ENCODE measurements around the gene RDH13. TPM values are rescaled to one million over a fixed set of nuclear protein-coding genes. Genes with fewer than 3 reads are reported as not detected.
A peak's percentile ranks its signal among the peaks of the same experiment; 100 is the strongest.

RDH13 gene
- total and polyA plus RNA-seq, 11 donors, result 29.3 to 60.7 (median 39.4) TPM

- H3K4me3 ChIP-seq, result no peak overlapping the region
- H3K4me1 ChIP-seq, result peaks cover 0 to 29% (median 20%) of the 10 kb centered on the region in 12 donors
- intact Hi-C loops (cut with DNase I), result no loop called here
- DNase-seq, result peak in 1 of 5 donors; percentile 62
- peak overlapping the region in 10 of 12 donors; percentile 16 to 79 (median 55) for H3K27ac ChIP-seq
- H3K36me3 ChIP-seq, result peaks cover 6 to 84% (median 73%) of the 10 kb centered on the region in 9 donors
- H3K27me3 ChIP-seq, result no peaks in the 10 kb centered on the region
- H3K9me3 ChIP-seq, result peaks cover 0 to 9% (median 0%) of the 10 kb centered on the region in 12 donors
- TF ChIP-seq, protein P1, sequence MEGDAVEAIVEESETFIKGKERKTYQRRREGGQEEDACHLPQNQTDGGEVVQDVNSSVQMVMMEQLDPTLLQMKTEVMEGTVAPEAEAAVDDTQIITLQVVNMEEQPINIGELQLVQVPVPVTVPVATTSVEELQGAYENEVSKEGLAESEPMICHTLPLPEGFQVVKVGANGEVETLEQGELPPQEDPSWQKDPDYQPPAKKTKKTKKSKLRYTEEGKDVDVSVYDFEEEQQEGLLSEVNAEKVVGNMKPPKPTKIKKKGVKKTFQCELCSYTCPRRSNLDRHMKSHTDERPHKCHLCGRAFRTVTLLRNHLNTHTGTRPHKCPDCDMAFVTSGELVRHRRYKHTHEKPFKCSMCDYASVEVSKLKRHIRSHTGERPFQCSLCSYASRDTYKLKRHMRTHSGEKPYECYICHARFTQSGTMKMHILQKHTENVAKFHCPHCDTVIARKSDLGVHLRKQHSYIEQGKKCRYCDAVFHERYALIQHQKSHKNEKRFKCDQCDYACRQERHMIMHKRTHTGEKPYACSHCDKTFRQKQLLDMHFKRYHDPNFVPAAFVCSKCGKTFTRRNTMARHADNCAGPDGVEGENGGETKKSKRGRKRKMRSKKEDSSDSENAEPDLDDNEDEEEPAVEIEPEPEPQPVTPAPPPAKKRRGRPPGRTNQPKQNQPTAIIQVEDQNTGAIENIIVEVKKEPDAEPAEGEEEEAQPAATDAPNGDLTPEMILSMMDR (IDR thresholded peaks at IDR 0.05), result peak in 2 of 12 donors; percentile 7 to 21
- no peak for TF ChIP-seq POLR2A (IDR thresholded peaks at IDR 0.05)
- ATAC-seq, result peak in 2 of 4 donors; percentile 15 to 19
- 82 to 87% (median 84%) methylated on average over 12 to 27 of the region's 27 CpGs for WGBS, 4 donors
These were observed 36.0 kb upstream of the RDH13 start for GRCh38 chr19:55098716-55099556.

GRCh38 chr19:55097864-55098715 is 35.1 kb upstream of the RDH13 start:
- Histone ChIP-seq H3K27ac (peak overlapping the region in 2 of 12 donors; percentile 46 to 64), H3K27me3 (no peaks in the 10 kb centered on the region), H3K36me3 (peaks cover 6 to 76% (median 66%) of the 10 kb centered on the region in 9 donors), H3K4me1 (peaks cover 0 to 29% (median 20%) of the 10 kb centered on the region in 12 donors), H3K9me3 (peaks cover 0 to 6% (median 0%) of the 10 kb centered on the region in 12 donors), H3K4me3 (no peak overlapping the region)
- 91 to 93% (median 93%) methylated on average over 20 to 23 of the region's 23 CpGs for WGBS, 4 donors
- ATAC-seq (no peak), DNase-seq (no peak)
- TF ChIP-seq, protein P1 (IDR thresholded peaks at IDR 0.05), result no peak
- intact Hi-C loops (cut with DNase I), result no loop called here

DNA sequence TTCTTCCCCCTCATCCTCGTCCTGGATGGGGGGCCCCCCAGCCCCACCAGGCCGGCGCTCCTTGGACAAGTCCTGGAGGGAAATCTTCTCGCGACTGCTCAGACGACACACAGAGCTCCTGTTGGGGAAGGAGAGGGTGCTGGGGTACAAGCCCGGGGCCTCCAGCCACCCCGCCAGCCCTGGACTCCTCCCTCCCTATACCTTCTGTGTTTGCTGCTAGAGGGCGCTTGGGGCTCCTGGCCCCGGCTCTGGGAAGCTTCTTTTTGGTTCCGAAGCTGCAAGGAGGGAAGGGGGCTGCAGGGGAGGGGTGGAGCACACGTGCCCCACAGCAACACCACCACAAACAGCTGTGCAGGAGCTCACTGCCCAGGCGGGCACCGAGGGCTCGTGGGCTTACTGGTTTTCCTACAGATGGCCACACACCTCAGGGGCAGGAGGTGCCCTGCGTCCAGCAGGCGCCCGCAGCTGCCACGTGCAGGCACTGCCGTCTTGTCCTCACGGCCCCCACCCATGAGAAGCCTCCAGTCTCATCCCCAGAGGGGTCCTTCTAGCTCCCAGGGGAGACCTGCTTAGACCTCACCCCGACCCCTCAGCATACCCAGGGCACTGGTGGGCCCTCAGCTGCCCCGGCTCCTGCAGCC is 33.2 kb upstream of the RDH13 start:
- Histone ChIP-seq H3K4me1 (peaks cover 0 to 31% (median 20%) of the 10 kb centered on the region in 12 donors), H3K9me3 (no peaks in the 10 kb centered on the region), H3K36me3 (peaks cover 6 to 75% (median 66%) of the 10 kb centered on the region in 9 donors), H3K4me3 (no peak overlapping the region), H3K27me3 (no peaks in the 10 kb centered on the region), H3K27ac (no peak overlapping the region)
- intact Hi-C loops (cut with DNase I), result no loop called here
- no peak for TF ChIP-seq POLR2A (IDR thresholded peaks at IDR 0.05)
- TF ChIP-seq, protein P1 (IDR thresholded peaks at IDR 0.05), result no peak
- WGBS, 4 donors, result 72 to 84% (median 82%) methylated on average over 16 to 23 of the region's 23 CpGs
- ATAC-seq (no peak), DNase-seq (no peak)

Measured in heart left ventricle (tissue), 16 donors.